ENCODE data around the gene S100A2. TPM values are rescaled to one million over a fixed set of nuclear protein-coding genes. Genes with fewer than 3 reads are reported as not detected.
A peak's percentile ranks its signal among the peaks of the same experiment; 100 is the strongest.

Gene S100A2
- total RNA-seq, 4 donors from 2014 or later = 127 to 519 (median 267) TPM

DNA sequence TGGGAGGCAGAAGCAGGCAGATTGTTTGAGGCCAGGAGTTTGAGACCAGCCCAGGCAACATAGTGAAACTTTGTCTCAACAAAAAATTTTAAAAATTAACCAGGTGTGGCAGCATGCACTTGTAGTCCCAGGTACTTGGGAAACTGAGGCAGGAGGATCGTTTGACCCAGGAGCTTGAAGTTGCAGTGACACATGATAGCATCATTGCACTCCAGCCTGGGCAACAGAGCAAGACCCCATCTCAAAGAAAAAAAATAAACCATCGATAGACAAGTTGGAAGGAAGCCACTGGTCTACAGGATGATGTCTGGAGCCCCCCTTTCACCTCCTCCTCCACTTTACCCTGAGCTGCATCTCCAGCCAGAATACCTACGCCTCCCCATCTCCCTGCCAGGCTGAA lies 46.4 kb downstream of the S100A2 start:
- Histone ChIP-seq H3K9me3 (no peaks in the 10 kb centered on the region), H3K27ac (no peak overlapping the region), H3K4me3 (no peak overlapping the region), H3K36me3 (no peaks in the 10 kb centered on the region), H3K4me1 (peaks cover 25% of the 10 kb centered on the region), H3K27me3 (no peaks in the 10 kb centered on the region)
- no peak for TF ChIP-seq EP300 (IDR thresholded peaks at IDR 0.05)
- TF ChIP-seq, protein P1, sequence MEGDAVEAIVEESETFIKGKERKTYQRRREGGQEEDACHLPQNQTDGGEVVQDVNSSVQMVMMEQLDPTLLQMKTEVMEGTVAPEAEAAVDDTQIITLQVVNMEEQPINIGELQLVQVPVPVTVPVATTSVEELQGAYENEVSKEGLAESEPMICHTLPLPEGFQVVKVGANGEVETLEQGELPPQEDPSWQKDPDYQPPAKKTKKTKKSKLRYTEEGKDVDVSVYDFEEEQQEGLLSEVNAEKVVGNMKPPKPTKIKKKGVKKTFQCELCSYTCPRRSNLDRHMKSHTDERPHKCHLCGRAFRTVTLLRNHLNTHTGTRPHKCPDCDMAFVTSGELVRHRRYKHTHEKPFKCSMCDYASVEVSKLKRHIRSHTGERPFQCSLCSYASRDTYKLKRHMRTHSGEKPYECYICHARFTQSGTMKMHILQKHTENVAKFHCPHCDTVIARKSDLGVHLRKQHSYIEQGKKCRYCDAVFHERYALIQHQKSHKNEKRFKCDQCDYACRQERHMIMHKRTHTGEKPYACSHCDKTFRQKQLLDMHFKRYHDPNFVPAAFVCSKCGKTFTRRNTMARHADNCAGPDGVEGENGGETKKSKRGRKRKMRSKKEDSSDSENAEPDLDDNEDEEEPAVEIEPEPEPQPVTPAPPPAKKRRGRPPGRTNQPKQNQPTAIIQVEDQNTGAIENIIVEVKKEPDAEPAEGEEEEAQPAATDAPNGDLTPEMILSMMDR (IDR thresholded peaks at IDR 0.05) = no peak
- TF ChIP-seq POLR2AphosphoS5 (IDR thresholded peaks at IDR 0.05) = no peak
- no peak for TF ChIP-seq POLR2A (IDR thresholded peaks at IDR 0.05)
- DNase-seq (ENCODE audit: low spot score in 2 of 2) = no peak
- WGBS = 91% methylated on average over 3 of the region's 3 CpGs

DNA sequence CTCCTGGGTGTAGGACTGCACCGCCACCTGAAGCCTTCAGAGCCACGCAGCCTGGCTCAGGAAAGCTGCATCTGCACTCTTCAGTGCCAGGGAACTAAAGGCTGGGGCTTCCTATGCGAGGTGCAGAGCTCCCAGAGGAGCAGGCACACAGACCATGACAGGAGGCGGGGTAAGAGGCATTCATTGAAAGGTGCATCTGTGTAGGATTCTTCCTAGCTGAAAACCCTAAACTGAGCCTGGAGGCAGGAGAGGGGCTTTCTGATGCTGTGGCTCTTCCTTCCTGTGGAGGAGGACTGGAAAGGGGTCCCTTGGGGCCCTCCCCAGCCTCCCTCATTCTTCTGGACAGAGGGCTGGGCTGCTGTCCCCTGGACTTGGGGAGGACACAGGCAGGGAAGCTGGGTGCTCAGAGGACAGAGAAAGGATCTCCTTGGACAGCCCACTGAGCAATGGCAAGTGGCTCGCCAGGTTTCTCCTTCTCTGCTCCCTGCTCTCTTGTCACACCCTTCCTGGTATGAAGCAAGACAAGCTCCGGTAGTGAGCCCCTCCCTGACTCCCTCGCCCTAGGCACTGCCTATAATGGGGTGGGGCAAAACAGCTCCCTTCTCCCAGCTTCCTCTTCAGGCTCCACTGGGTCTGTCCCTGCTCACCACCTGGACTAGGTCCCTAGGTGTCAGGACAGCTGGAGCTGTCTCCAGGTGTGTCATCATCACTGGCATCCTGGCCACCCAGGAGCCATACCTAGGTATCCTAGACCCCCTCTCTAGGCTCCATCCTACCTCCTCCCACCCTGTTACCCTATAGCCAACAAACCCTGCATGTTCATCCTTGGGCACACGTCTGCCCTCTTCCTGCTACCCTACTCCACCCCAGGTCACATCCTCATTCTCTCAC lies 49.9 kb downstream of the S100A2 start:
- WGBS = 45% methylated on average over 7 of the region's 8 CpGs
- Histone ChIP-seq H3K36me3 (no peaks in the 10 kb centered on the region), H3K27me3 (no peaks in the 10 kb centered on the region), H3K4me1 (peaks cover 32% of the 10 kb centered on the region), H3K9me3 (no peaks in the 10 kb centered on the region), H3K4me3 (no peak overlapping the region), H3K27ac (peak overlapping the region; percentile 88)
- no peak for DNase-seq (ENCODE audit: low spot score in 2 of 2)
- TF ChIP-seq POLR2A (IDR thresholded peaks at IDR 0.05) = no peak
- TF ChIP-seq EP300 (IDR thresholded peaks at IDR 0.05) = no peak
- TF ChIP-seq, protein P1 (IDR thresholded peaks at IDR 0.05) = no peak
- no peak for TF ChIP-seq POLR2AphosphoS5 (IDR thresholded peaks at IDR 0.05)

DNA sequence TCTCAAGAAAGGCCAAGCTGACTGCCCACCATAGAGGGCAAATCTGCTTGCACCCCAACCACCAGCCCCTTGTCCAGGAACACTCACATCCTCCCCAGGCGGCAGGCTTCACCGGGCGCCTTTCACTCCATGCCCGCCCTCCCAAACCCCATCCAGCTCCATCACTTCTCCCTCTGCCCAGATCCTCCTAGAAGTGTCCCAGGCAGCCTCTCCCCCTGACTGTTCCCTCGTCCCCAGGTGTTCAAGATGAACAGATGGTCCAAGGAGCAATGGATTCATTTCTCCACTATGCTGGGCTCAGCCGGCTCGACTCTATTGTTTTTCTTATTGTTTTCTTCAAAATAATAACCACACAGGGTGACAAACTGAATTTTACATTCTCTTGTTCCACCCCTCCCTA lies 52.0 kb downstream of the S100A2 start:
- 92% methylated on average over 7 of the region's 7 CpGs for WGBS

DNA sequence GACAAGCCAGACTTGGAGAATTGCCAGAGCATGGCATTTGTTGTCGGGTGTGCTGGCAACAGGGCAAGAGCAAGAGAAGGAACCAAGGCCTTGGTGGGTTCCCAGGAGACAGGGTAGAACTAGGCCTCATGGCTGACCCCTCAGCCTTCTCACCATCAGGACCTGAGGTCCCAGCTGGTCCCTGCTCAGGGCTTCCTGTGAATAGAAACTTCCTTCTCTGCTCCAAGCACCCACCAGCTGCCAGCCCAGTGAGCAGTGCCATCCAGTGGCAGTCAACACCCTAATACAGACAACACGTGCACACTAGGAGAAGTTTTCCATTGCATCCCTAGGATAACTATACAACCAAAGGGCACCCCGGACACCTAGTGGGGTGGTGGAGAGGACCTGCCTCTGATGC lies 52.6 kb downstream of the S100A2 start:
- Histone ChIP-seq H3K4me1 (peaks cover 33% of the 10 kb centered on the region), H3K27me3 (no peaks in the 10 kb centered on the region), H3K36me3 (no peaks in the 10 kb centered on the region), H3K9me3 (no peaks in the 10 kb centered on the region), H3K27ac (no peak overlapping the region), H3K4me3 (no peak overlapping the region)
- TF ChIP-seq, protein P1 (IDR thresholded peaks at IDR 0.05) = no peak
- TF ChIP-seq POLR2AphosphoS5 (IDR thresholded peaks at IDR 0.05) (no peak), POLR2A (IDR thresholded peaks at IDR 0.05) (no peak), EP300 (IDR thresholded peaks at IDR 0.05) (no peak)
- DNase-seq (ENCODE audit: low spot score in 2 of 2) = peak in 1 of 2 donors; percentile 60
- WGBS = 68% methylated on average over 3 of the region's 3 CpGs

More for the DNA sequence above, 52.0 kb downstream of the S100A2 start:
- TF ChIP-seq POLR2A (IDR thresholded peaks at IDR 0.05) = no peak
- TF ChIP-seq POLR2AphosphoS5 (IDR thresholded peaks at IDR 0.05) = no peak
- TF ChIP-seq, protein P1 (IDR thresholded peaks at IDR 0.05) = no peak
- no peak for TF ChIP-seq EP300 (IDR thresholded peaks at IDR 0.05)
- Histone ChIP-seq H3K27ac (no peak overlapping the region), H3K4me1 (peaks cover 33% of the 10 kb centered on the region), H3K27me3 (no peaks in the 10 kb centered on the region), H3K9me3 (no peaks in the 10 kb centered on the region), H3K36me3 (no peaks in the 10 kb centered on the region), H3K4me3 (no peak overlapping the region)
- peak in 1 of 2 donors; percentile 56 for DNase-seq (ENCODE audit: low spot score in 2 of 2)

Other genes starting within 250 kb of the S100A2 start
- gene PGLYRP4, start 217.0 kb downstream of the S100A2 start, total RNA-seq = 10 to 100 TPM; 13.0 to 35.0 (median 21.2) TPM
- gene S100A9, start 208.0 kb downstream of the S100A2 start, total RNA-seq = 10 to 100 TPM; 11.0 to 95.4 (median 51.1) TPM
- gene S100A12, start 190.2 kb downstream of the S100A2 start, total RNA-seq = not detected
- 10 to 100 TPM in 3 of 4 donors, 1 to 10 TPM in 1; 5.7 to 38.4 (median 19.5) TPM for gene S100A8, start 174.8 kb downstream of the S100A2 start, total RNA-seq
- under 1 TPM in 1 of 4 donors, not detected in 3; 0.10 TPM for gene S100A7A, start 149.3 kb downstream of the S100A2 start, total RNA-seq
- gene S100A7, start 105.2 kb downstream of the S100A2 start, total RNA-seq = 100 to 1,000 TPM in 1 of 4 donors, 10 to 100 TPM in 2, 1 to 10 TPM in 1; 5.1 to 107 (median 20.2) TPM
- 100 to 1,000 TPM; 135 to 264 (median 241) TPM for gene S100A6, start 29.9 kb downstream of the S100A2 start, total RNA-seq
- gene S100A5, start 24.9 kb downstream of the S100A2 start, total RNA-seq = not detected
- gene S100A4, start 20.0 kb downstream of the S100A2 start, total RNA-seq = 100 to 1,000 TPM in 3 of 4 donors, 10 to 100 TPM in 1; 89.3 to 229 (median 175) TPM
- gene S100A3, start 16.6 kb downstream of the S100A2 start, total RNA-seq = 100 to 1,000 TPM in 1 of 4 donors, 10 to 100 TPM in 2, not detected in 1; 42.6 to 342 (median 88.0) TPM
- gene S100A16, start 47.3 kb upstream of the S100A2 start, total RNA-seq = 100 to 1,000 TPM; 133 to 668 (median 414) TPM
- 100 to 1,000 TPM; 252 to 555 (median 445) TPM for gene S100A14, start 50.5 kb upstream of the S100A2 start, total RNA-seq
- gene S100A13, start 61.7 kb upstream of the S100A2 start, total RNA-seq = 10 to 100 TPM; 28.0 to 55.4 (median 43.1) TPM
- gene S100A1, start 62.6 kb upstream of the S100A2 start, total RNA-seq = 10 to 100 TPM; 17.9 to 33.2 (median 21.1) TPM
- gene CHTOP, start 68.2 kb upstream of the S100A2 start, total RNA-seq = 10 to 100 TPM; 56.8 to 78.1 (median 58.2) TPM
- gene SNAPIN, start 92.9 kb upstream of the S100A2 start, total RNA-seq = 10 to 100 TPM; 33.6 to 41.1 (median 35.6) TPM
- 100 to 1,000 TPM in 3 of 4 donors, 10 to 100 TPM in 1; 68.2 to 149 (median 127) TPM for gene ILF2, start 105.1 kb upstream of the S100A2 start, total RNA-seq
- 10 to 100 TPM in 1 of 4 donors, 1 to 10 TPM in 3; 4.7 to 19.2 (median 6.9) TPM for gene NPR1, start 112.8 kb upstream of the S100A2 start, total RNA-seq
- 10 to 100 TPM; 38.3 to 75.4 (median 43.9) TPM for gene INTS3, start 162.2 kb upstream of the S100A2 start, total RNA-seq
- 10 to 100 TPM; 18.3 to 72.3 (median 39.6) TPM for gene SLC27A3, start 209.6 kb upstream of the S100A2 start, total RNA-seq